Inflammatory macrophage treated with lipopolysaccharide for 4 hours (primary cell): Measurements from ENCODE around the gene TMEM63A.
A peak's percentile ranks its signal among the peaks of the same experiment; 100 is the strongest.

ENCODE experiments used
- DNase-seq: peaks from one replicate; pipeline ENCODE4 v3.0.0-alpha.2; 2020

The TMEM63A gene

DNA sequence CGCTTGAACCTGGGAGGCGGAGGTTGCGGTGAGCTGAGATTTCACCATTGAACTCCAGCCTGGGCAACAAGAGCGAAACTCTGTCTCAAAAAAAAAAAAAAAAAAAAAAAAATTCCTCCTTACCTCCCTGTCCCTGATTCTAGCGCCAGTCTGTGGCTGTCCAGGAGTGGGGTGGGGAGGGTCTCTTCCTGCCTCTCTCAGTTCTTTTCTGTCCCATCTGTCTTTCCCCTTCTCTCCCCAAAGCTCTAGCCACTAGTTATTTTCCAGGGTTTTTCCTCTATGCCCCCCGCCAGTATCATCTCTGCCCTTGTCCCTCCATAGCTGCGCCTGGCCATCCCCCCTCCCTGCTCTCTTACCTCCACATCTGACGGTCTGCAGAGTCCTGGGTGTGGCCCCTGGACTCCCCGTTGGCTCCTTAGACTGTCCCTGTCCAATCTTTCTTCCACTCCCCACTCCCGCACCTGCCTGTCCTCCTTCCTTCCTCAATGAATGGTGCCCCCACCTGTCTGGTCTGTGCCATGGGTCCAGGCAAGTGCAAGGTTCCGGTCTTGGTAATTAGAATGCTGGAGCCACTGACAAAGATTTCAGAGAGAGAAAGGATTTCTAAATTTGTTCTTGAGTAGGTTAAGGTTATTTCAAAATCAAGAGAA lies 1.6 kb upstream of the TMEM63A start:
- DNase-seq = no peak

DNA sequence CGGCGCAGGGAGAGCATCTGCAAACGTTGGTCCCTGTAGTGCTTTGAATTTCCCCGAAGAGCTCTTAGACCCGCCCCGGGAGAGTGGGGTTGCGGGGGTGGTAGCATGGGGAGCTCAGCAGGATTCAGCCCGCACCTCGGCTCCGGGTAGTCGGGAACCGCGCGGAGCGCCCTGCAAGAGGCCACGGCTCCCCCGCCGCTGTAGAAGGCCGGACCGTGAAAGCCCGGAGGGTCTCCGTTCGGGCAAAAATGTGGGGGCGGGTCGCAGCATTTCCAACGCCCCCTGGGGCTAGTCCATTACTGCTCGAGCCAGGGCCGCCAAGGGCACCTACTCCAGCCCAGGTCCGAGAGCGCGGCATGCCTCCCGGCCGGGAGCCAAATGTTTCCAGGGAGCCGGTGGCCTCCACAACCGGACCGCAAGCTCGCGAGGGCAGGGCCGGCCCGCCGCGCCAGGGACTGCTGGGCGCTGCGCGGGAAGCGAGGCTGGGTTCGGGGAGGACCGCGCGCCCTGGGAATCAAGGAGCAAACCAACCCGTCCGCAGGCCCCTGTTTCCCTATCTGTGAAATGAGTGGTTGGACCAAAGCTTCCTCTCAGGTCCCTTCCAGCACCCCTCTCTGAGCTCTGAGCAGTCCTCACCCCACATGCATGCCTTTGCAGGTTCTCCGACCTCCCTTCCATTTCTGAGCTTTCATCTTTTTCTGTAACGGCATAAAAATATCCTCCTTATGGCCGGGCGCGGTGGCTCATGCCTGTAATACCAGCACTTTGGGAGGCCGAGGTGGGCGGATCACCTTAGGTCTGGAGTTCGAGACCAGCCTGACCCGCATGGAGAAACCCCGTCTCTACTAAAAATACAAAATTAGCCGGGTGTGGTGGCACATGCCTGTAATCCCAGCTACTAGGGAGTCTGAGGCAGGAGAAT lies 775 bp upstream of the TMEM63A start:
- DNase-seq = peak; percentile 29

DNA sequence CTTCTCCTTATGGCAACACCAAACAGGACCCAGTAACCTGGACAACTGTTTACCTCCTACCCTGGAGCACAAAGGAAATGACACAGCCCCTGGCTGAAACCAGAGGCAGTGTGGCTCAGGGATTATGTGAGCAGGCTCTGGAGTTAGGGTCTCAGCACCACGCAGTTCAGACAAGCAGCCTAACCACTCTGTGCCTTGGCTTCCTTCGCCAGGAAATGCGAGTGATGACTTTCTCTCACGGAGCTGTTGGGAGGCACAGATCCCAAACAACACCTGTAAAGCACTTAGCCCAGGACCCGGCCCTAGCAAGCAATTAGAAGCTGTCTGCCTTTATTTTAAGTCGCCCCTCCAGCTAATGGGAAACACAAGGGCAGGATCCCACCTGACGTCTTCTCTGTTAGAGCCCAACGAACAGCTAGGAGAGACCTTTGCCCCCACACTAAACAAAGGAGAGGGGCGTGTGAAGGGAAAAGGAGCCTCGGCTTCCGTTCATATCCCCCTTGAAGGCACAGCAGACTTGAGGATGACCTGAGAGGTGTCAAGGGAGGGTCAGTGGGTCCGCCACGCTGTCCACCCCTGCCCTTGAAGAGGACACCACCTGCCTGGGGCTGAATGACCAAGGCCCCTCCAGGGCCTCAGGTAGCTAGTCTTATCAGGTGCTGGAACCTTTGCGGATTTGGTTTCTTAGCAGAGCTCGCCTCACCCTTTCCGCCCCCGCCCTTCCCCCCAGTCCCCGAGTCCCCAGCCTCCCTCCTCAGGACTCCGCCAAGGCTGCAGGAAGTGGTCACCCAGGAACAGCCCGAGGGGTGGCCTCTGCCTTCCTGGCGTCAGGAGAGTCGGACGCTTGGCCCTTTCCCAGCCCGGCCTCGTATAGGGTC lies 860 bp downstream of the TMEM63A start:
- DNase-seq = peak; percentile 56

DNA sequence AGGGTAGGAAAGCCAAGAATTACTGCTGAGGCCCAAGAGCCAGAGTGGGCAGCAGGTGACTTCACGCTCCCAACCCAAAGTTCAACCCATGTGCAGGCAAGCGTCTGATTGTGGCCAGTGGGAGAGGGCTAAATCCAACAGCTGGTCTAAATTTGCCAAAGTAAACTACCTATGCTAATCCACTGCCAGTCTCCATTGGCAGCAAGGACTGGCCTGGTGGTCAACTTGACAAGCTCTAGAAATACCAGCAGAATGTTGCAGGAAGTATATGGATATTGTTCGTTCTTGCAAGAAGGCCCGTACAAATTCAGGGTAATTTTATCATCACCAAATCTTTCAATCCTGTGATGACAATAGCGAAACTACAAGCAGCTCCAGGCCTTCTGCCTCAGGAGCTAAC lies 1.5 kb downstream of the TMEM63A start:
- no peak for DNase-seq

DNA sequence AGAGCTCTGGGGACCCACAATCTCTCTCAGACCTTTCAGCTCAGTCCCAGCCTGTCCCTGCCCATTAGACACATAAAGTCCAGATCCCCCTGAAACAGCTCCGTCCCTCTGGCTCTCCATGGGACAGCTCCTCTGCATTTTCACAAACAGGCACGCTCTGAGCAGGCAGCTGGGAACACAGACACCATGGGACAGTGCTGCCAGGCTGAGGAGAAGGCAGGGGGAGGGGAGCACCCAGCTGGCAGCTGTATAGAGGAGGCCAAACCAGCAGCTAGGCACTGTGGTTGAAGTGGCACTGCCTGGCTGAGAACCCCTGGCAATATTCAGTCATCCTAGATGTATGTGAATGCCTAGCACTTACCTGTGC lies 2.0 kb downstream of the TMEM63A start:
- no peak for DNase-seq

DNA sequence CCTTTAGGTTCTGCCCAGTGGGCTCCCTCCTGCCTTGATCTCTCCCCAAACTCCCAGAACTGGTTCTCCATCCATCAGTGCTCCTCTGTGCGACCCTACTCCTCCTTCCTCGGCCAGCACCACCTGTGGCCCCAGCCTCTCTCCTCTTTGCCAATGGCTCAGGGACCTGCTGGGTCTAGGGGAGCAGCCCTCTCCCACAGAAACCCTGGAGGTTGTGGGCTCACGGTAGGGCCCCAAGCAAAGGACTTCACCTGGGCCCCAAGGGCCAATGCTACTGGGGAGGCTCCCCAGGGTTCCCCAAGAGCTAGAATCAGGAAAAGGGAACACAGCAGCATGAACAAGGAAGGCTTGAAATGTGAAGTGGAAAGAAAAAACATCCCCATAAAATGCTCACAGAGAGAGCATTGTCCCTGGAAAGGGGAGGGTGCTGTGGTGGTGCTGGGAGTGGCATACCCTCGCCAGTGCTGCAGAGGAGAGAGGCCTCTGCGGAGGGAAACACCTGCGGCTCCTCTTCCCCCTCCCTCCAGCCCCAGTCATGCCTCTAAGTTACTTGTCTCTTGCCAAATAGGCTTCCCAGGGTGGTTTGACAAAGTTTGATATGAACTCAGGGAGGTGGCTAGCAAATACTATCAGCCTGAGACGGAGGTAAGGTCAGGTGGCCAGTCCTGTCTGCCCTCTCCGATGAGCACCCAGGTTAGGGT lies 2.5 kb downstream of the TMEM63A start:
- no peak for DNase-seq

DNA sequence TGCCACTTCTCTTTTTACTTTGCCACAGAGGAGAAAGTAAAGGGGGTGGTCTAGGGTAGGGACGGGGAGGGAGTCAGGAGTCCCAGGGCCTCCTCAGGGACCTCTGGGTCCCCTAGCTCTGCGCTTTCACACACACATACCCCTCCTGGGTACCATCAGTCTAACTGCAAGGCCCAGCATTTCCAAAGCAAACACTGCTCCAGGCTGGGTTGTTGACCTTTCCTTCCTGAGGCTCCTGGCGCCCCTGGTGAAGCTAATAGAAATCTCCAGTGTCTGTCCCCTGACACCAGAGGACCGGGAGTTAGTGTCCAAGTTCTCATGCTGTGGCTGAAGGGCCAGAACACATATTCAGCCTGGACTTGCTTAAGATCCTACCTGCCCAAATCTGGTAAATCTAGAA lies 3.9 kb downstream of the TMEM63A start:
- no peak for DNase-seq

DNA sequence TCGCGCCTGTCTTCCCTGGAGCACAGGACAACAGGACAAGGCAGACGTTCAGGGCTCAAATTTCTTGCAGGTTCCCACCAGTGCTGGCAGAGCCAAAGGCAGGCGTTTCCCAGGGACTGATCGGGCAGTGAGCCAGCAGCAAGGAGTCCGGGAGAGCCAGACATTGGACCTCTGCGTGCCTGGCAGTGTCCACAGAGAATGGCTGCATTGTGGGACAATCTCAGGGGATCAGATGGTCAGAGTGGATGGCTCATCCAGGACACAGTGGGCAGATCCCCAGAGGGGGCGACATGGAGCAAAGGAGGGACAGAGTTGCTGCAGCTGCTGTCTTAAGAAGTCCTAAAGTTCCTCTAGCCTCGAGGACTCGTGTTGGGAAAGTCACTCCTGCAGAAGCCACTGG lies 4.6 kb downstream of the TMEM63A start:
- peak; percentile 60 for DNase-seq

DNA sequence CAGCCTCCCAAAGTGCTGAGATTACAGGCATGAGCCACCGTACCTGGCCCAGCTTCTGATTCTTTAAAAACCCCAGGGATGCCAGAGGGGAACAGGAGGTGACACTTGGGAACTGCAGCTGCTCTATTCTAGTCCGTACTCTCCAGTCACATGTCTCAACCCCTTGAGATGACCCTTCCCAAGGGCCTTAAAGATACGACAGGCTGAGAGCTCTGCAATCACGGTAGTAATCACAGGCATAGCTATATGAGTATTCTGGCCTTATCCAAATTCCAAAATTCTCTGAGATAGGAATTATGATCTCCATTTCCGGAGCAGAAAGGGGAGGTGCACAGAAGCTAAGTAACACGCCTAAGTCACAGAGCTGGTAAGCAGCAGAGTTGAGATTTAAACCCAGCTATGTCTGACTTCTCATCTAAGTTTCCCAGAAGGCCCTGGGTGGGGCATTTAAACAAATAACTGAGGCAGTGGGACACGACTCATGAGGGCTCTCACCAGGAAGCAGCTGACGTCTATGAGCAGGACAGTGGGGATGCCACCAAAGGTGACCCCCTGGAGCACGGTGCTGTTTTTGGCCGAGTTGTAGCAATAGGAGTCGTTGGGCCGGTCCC lies 5.2 kb downstream of the TMEM63A start:
- DNase-seq = no peak

DNA sequence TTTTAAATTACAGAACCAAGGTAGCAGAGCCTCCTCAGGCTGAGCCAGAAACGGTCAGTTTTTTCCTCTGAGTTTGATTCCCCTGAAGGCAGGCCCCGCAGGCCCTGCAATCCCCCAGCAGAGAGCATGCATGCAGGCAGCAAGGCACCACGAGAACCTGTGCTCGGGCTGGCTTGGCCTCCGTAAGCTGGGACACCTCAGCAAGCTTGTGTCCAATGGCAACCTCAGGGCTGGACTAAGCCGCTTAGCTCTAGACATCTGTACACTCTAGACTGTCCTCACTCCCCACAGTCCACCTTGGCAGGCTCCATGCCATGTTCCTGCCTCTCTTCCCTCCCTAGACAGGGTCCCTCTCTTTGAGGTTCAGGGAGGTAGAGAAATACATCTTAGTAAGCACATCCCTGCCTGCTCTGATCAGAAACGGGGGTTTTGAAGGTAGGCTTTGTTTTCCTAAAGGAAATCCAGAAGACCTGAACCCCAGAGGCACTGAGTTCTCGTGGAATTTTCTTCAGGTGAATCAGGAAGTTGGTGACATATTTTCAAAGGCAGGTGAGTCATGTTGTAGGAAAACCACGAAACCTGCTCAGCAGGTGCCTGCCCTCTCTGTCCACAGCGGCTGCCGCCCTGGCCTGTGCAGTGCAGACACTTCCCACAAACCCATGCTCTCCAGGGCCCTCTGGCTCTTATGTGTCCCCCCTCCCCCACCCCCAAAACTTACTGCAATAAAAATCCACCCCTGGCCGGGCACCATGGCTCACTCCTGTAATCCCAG lies 7.0 kb downstream of the TMEM63A start:
- no peak for DNase-seq

DNA sequence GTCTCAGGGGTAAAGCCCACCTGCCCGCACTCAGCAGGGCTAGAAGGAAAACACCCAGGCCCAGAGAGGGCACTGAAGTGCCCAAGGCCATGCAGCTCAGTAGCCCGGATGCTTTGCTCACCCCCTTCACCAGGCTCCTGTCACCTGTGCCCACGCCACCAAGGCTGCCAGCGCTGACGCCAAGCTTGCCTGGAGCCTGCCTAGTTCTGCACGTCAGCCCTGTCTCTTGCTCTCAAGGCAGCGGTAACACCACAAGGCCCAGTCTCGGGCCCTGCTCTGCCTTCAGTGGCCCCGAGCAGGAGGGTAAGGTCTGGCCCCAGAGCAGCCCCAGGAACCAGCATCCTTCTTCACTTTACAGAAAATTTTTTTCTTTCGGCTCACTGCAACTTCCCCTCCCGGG lies 7.7 kb downstream of the TMEM63A start:
- DNase-seq = no peak

DNA sequence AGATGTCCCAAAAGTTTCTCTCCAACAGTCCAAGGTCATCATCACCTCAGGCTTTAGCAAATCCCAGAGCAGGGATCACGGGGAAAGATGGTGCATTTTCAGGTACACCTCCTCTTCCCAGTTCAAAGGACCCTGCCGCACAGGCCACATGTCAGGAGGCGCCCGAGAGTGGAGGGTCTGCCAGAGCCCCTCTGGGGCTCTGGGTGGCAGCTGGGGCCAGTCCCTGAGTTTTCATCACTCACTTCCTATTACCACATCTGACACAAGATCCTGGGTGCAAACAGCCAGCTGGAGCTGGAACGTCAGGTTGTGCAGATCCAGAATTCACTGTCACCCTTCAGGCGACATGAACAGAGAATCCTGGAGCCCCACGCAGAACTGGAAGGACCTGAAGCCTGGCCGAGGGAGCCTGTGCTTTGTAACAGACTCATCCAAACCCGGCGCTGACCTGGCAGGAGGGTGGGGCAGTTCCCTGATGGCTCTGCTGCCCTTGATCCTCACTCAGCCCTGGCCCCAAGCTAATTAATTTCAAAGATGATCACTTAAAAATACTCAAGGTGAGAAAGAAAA lies 8.8 kb downstream of the TMEM63A start:
- DNase-seq = no peak

DNA sequence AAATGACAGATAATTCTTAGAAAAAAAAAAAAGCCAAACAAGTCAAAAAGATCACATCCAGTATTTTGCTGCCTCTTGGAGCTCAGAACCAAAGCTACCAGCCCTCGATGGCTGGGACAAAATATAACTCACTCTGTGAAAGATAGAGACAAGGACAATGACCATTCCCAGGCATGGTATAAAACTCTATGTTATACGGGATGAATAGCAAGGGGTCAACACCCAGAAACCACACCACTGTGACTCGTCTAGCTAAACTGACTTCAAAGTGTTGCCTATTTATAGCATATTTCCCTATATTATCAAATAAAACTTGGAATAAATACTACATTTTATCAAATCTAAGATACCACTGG lies 10.1 kb downstream of the TMEM63A start:
- no peak for DNase-seq

DNA sequence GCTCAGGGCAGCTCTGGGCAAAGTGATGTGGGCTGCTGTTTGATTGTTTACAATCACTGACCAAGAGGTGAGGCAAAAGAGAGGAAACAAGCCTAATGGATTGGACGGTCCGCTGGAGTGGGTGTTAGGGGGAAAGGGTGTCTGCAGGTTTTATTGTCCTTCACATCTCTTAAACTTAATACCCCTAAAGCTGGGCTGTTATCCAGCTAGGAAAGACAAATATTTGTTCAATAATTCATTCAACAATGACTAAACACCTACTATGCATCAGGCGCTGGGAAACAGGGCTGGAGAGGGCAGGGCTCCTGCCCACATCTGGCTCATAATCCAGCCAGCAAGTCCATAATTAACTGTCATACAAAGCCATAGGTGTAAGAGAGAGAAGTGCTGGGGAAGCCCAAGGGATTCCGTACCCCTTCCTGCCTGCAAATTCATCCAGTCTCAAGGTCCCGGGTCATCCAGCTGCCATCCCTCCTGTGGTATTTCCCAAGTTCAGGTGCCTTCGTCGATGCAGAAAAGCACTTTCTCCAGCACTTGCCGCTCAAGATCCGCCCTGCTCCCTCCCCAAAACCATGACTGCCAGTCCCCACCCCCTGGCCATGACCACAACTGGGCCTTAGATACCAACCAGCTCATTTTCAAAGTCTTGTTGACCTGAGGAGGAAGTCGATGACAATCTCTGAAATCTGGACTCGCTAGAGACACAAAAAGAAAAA lies 10.7 kb downstream of the TMEM63A start:
- no peak for DNase-seq

DNA sequence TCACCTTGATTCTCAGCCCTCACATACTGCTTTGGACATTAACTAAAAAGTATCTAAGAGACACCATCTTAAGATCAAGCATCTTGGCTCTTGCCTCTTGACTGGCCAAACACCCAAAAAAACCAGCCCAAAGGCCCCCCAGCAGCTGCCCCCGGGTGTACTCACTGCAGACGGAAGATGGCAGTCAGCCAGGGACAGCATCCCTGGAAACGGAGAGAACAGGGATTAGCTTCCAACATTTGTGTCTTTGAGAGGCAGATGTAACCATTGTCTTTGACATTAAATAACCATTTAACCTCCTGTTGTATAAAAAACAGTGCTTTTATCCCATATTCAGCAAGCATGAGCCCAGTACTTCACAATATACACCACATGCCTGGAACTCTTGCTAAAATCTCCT lies 11.3 kb downstream of the TMEM63A start:
- DNase-seq = no peak

DNA sequence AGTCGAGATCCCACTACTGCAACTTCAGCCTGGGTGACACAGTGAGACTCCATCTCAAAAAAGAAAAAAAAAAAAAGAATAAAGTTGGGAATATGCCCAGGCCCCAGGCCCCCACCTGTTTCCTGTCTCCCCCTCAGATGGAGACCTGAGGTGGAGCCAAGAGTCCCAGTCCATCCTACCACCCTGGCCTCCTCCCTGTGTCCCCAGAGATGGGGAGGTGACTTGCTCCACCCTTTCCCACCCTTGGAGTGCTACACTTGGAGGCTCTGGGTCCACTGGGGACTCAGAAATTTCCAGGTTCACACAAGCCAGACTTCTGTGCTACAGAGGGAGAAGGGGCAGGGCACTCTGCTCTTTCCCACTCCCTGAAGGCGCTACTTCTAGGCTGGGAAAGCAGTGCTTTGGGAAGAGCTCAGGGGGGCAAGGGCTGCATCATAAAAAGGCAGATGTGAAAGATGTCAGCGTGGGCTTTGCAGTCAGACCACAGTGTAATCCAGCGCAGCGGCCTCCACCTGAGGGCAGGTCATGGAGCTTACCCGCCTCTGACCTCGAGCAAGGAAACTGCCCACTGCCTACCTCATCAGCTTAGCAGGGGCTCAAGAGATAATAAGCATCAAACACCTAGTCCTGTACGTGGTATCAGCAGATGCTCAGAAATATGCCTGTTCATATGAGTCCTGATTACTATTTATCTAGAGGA lies 13.4 kb downstream of the TMEM63A start:
- no peak for DNase-seq

DNA sequence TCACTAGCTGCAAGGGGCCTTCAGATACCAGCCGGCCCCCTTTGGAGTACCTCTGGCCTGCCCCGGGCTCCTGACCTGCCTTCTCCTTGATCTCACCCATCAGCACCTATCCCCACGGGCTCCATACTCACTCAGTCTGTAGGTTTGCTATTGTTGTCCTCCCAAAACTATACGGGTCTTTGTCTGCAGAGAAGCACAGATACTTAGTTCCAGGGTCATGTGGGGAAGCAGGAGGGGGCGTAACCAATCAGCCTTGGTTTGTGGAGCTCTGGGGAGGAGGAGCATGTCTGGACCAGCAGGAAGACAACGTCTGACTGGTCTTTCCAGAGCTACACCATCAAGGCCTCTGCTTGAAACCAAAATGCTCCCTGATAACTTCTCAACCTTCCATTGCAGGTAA lies 15.2 kb downstream of the TMEM63A start:
- DNase-seq = no peak

DNA sequence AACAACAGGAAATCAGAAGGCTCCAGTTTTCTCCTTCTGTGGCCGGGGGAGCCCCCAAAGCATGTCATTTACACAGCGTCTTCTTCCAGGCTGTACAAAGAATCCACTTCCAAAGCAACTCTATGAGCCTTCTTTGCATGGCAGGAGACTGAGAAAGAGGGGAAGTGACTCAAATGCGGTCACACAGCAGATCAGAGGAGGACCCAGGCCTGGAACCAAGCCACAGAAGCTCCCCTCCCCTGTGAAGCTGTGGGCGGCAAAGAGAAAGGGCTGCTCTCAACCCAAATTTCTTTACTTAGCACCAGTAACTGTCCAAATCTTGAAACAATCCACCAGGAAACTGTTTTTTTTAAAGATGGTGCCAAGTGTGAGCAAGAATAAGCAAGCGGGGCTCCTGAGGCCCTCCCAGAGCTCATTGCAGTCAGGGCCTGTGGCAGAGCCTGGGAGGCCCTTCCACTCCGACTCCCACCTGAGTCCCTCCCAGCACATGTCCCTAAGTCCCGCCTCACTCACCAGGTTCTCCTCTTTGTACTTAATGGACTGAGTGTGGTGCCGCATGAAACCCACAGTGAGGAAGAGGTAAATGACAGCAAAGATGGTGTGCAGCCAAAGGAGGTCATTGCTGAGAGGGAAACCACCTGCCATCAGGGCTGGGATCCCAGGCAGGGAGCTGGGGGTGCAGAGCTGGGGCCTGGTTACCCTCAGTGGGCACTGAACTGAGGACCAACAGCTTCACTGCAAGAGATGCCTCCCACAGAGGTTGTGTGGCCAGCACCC lies 15.9 kb downstream of the TMEM63A start:
- peak; percentile 79 for DNase-seq

DNA sequence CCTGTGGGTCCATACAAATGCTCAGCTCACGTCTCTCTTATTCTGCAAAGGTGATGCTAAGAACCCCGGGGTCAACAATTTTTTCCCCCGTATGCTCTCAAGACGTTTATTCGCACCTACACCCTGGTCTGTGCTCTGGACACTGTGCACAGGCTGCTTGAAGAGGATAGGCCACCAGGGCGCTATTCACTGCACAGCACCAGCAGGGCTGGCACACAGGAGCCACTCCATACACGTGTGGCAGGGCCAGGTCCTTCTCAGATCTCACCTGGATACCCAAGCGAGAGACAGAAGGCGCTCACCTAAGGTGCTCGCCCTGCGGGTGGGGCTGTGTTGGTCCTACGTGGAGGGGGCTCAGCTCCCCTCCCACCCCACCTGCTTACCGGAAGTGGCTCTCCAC lies 16.7 kb downstream of the TMEM63A start:
- no peak for DNase-seq
